Activated naive CD8-positive, alpha-beta T cell treated with anti-CD3 and anti-CD28 coated beads for 36 hours (primary cell): ENCODE measurements around the gene FAAH. TPM values are rescaled to one million over a fixed set of nuclear protein-coding genes. Genes with fewer than 3 reads are reported as not detected.

ENCODE experiments used
- DNase-seq: peaks from one replicate; pipeline ENCODE4 v3.0.0; 2021
- H3K27ac Mint-ChIP-seq: one replicate; pipeline ENCODE4 v1.8.0; 2022; ENCODE audit warnings: mild to moderate bottlenecking, moderate library complexity, mixed read lengths
- H3K27me3 Mint-ChIP-seq: one replicate; pipeline ENCODE4 v1.8.0; 2022; ENCODE audit warnings: mild to moderate bottlenecking, mixed read lengths
- H3K36me3 Mint-ChIP-seq: one replicate; pipeline ENCODE4 v1.8.0; 2021; ENCODE audit warnings: mild to moderate bottlenecking, mixed read lengths
- H3K4me1 Mint-ChIP-seq: one replicate; pipeline ENCODE4 v1.8.0; 2021; ENCODE audit warnings: mixed read lengths
- H3K4me3 Mint-ChIP-seq: one replicate; pipeline ENCODE4 v1.8.0; 2022; ENCODE audit warnings: mild to moderate bottlenecking, moderate library complexity, mixed read lengths
- H3K9me3 Mint-ChIP-seq: one replicate; pipeline ENCODE4 v1.8.0; 2022; ENCODE audit warnings: mixed read lengths
- total RNA-seq, 2 experiments: library from RNA; stranded (reverse); gene quantifications; one replicate each; pipeline ENCODE4 v1.2.3, GENCODE V29; 2021

FAAH gene
- total RNA-seq, 2 experiments from 2014 or later: 2.8 to 3.4 TPM

DNA sequence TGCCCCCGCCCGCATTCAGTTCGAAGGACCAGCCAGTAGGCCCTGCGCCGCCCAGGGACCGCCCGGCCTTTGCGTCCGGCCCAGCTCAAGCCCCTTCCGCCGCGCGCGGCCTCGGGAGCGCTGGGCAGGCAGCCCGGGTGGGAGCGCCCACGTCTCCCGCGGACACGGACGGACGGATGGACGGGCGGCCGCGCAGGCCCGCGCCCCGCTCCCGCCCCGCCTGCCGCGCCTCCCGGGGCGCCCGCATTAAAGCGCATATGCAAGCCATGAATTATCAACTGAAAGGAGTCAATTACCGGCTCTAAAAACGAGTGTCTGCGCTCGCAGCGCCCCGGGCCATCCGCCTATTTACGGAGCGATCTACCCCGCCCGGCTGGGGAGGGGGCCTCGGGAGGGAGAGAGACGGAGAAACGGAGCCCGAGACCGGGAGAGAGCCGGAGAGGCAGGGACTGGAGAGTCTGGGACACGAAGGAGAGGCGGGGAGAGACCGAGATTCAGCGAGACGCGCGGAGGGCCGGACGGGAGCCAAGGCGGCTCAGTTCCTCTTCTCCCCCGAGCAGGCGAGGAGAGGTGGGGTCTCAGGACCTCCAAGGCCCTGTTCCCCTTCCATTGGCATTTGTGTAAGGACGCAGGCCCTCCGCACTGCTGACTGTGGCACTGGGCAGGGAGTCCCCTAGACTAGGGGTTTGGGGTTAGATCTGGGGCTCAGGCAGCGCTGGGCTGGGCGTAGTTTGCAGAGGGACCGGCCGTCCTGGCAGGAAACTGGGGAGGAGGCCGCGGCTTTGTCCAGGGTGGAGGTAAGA lies 54.2 kb downstream of the FAAH start:
- no peak overlapping the region for H3K27ac Mint-ChIP-seq
- no peaks in the 10 kb centered on the region for H3K9me3 Mint-ChIP-seq
- peaks cover 9% of the 10 kb centered on the region for H3K4me1 Mint-ChIP-seq
- no peak overlapping the region for H3K4me3 Mint-ChIP-seq
- no peaks in the 10 kb centered on the region for H3K36me3 Mint-ChIP-seq
- no peak for DNase-seq
- H3K27me3 Mint-ChIP-seq: peaks cover 70% of the 10 kb centered on the region

DNA sequence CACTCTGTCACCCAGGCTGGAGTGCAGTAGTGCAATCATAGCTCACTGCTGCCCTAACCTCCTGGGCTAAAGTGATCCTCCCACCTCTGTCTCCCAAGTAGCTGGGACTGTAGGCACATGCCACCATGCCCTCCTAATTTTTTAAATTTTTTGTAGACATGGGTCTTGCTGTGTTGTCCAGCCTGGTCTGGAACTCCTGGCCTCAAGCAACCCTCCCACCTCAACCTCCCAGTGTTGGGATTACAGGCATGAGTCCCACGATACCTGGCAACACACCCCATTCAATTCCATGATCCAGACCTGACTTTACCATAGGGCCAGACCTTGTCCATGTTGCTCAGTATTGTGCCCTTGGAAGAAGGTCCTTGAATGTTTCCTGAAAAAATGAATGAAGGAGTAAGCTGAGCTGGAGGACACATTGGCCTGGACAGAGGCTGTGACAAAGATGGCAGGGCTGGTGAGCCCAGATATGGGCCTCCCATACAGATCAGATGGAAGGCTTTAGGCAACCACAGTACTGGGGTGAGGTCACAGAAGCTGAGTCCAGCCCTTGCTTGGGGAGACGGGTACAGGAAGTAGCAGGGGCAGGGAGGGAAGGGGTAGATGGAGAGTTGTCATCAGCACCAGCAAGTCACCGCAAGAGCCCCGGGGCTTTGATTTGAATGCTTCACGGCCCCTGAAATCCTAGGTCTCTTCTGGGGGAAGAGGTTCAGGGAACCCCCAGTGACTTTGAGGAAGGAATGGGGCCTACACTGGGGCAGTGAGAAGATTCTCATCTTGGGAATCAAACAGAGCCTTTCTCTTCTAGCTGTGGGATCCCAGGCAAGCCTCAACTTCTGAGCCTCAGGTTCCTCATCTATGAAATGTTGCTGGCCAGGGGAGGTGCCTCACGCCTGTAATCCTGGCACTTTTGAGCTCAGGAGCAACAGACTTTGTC lies 55.4 kb downstream of the FAAH start:
- Mint-ChIP-seq H3K9me3 (no peaks in the 10 kb centered on the region), H3K4me1 (peaks cover 9% of the 10 kb centered on the region), H3K36me3 (no peaks in the 10 kb centered on the region), H3K27me3 (peaks cover 67% of the 10 kb centered on the region), H3K4me3 (no peak overlapping the region), H3K27ac (no peak overlapping the region)
- DNase-seq: no peak

DNA sequence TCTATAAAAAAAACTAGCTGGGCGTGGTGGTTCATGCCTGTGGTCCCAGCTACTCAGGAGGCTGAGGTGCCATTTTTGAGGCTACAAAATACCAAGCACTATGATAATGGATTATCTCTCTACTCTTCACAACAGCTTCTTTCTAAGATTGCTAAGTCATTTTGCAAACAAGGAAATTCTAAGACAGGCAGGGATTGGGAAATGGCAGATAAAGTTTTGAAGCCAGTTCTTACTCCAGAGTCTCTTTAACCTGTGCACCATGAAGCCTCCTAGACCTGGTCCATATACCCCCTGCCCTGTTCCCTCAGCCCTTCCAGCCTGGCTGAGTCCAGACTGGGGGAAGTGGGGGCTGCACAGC lies 56.0 kb downstream of the FAAH start:
- peaks cover 9% of the 10 kb centered on the region for H3K4me1 Mint-ChIP-seq
- peaks cover 69% of the 10 kb centered on the region for H3K27me3 Mint-ChIP-seq
- H3K36me3 Mint-ChIP-seq: no peaks in the 10 kb centered on the region
- no peak overlapping the region for H3K4me3 Mint-ChIP-seq
- DNase-seq: no peak
- no peak overlapping the region for H3K27ac Mint-ChIP-seq
- no peaks in the 10 kb centered on the region for H3K9me3 Mint-ChIP-seq

DNA sequence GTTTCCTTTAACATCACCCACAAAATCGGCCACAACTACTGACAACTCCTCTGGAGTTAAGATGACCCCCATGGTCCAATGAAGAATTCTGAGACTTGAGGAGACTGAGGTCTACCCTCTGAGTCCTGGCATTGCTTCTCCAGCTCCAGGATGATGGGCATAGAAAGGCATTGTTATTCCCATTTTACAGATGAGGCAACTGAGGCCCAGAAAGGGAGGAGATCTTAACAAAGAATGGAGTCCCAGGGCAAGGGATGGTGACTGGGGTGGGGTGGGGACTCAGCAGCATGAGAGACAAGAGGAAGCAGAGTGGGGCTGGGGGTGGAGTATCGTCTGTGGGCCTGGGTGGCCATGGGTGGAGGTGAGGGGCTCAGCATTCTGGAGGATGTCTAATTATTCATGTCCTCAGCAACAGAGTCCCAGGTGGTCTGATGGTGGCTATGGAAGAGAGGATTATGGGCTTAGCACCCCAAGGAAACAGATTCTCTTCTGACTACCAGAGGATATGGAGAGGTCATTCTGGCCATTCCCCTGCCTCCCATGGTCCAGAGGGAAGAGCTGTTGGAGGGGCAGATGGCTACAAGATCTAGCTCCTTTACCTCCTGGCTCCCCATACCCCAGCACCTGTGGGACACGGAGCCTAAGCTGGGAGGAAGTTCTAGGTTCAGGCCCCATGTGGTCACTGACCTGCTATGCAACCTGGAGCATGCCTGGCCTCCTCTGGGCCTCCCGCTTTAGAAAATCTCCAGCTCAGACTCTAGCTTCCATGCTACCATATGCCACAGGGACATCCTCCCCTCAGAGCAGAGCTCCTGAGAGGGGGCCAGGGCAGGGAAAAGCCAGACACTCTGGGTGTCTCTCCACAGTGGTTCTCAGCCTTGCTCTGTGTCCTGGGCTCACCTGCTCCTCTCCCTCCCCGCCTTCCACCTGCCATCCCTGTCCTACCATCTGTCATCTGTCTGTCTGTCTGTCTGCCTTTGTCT lies 58.1 kb downstream of the FAAH start:
- Mint-ChIP-seq H3K4me3 (no peak overlapping the region), H3K4me1 (peaks cover 6% of the 10 kb centered on the region), H3K36me3 (no peaks in the 10 kb centered on the region), H3K27ac (no peak overlapping the region), H3K27me3 (peaks cover 56% of the 10 kb centered on the region), H3K9me3 (no peaks in the 10 kb centered on the region)
- no peak for DNase-seq

DNA sequence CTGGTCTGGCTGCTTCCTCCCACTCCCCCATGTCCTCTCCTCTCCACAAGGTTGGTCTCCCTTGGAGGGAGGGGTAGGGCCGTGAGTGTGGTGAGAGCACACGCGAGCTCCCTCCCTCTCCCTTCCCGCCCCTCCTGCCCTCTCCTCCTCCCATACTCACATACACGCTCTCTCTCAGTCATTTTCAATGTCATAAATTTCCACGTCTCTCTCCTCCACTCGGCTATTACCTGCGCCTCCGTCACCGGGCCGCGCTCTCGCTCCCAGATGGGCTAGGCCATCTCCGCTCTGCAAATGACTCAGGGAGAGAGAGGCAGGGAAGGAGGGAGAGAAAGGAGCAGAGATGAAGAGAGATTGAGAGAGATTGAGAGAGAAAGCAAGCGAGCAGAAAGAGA lies 58.8 kb downstream of the FAAH start:
- Mint-ChIP-seq H3K27ac (no peak overlapping the region), H3K36me3 (no peaks in the 10 kb centered on the region), H3K9me3 (no peaks in the 10 kb centered on the region), H3K4me3 (no peak overlapping the region), H3K27me3 (peaks cover 49% of the 10 kb centered on the region), H3K4me1 (peaks cover 3% of the 10 kb centered on the region)
- no peak for DNase-seq

DNA sequence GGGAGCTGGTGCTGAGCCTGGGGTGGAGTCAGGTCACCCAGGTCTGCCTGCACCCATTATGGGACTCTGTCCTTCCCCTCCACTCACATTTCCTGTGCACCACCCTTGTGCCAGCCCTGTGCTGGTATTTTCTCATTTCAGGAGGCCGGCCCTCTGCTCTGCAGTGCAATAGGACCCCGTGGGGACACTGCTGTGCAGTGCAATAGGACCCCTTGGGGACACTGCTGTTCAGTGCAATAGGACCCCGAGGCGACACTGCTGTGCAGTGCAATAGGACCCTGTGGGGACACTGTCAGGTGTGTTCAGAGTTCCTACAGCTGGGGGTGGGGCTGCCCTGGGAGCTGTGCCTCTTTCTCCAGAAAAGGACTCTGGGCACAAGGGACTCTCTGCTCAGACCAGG lies 59.3 kb downstream of the FAAH start:
- H3K4me1 Mint-ChIP-seq: peaks cover 3% of the 10 kb centered on the region
- DNase-seq: no peak
- H3K27ac Mint-ChIP-seq: no peak overlapping the region
- H3K36me3 Mint-ChIP-seq: no peaks in the 10 kb centered on the region
- H3K27me3 Mint-ChIP-seq: peaks cover 44% of the 10 kb centered on the region
- no peak overlapping the region for H3K4me3 Mint-ChIP-seq
- no peaks in the 10 kb centered on the region for H3K9me3 Mint-ChIP-seq

DNA sequence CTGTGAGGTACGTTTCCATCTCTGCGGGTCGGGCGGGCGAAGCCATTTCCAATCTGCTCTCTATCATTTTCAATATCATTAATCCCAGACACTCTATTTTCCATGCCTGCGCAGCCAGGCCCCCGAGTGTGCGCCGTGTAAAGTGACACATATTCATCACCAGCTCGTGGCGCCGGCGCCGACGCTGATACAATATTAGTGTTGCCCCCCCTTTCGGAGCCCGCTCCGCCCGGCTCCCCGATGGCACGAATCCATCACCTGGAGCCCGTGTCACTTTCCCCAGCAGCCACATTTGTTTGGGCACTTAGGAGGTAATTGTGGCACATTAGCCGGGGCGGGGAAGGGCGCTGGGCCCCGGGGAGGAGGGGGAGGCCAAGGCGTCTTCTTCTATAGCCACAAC lies 61.8 kb downstream of the FAAH start:
- H3K27me3 Mint-ChIP-seq: peaks cover 36% of the 10 kb centered on the region

DNA sequence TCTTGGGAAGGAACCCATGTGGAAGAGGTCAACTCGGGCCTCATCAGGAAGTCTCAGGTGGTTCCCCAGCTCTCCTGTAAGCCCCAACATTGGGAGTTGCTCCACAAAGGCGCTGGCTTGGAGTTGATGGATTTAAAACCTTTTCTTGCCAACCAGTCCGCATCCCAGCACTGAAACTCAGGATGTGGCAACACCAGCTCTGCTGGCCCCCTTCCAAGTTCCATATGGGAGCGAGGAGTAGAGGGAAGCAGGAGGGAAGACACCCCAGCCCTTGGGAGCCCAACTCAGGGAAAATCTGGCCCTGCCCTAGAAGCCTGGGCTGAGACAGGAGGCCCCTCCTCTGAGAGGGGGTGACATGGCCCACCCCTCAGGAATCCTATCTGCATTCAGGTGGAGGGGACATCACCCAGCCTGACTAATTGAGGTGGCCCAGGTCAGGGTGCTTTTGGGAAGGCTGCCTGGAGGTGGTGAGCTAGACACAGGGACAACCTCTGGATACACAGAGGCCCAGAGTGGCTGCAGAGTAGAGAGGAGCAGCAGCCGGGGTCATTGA lies 62.4 kb downstream of the FAAH start:
- peaks cover 33% of the 10 kb centered on the region for H3K27me3 Mint-ChIP-seq

More for the DNA sequence above, 61.8 kb downstream of the FAAH start:
- DNase-seq: no peak
- no peaks in the 10 kb centered on the region for H3K4me1 Mint-ChIP-seq
- no peak overlapping the region for H3K27ac Mint-ChIP-seq
- H3K4me3 Mint-ChIP-seq: no peak overlapping the region
- H3K36me3 Mint-ChIP-seq: no peaks in the 10 kb centered on the region
- H3K9me3 Mint-ChIP-seq: no peaks in the 10 kb centered on the region

DNA sequence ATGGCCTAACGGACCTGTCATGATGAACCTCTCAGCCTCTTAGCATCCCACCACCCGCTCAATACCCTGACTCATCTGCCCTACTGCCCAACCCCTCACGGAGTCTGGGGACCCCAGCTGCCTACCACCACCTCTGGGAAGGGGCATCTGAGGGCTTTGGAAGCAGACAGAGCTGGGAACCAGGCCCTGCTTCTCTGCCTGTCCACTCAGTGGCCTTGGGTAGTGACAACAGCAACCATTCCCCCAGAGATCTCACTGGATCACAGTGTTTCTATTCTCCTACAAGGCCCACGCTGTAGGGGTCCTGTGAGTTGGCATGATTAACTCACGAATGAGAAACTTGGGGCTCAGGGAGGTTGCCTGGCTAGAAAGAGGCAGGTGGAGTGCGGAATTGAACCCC lies 63.1 kb downstream of the FAAH start:
- Mint-ChIP-seq H3K4me1 (no peaks in the 10 kb centered on the region), H3K9me3 (no peaks in the 10 kb centered on the region), H3K27me3 (peaks cover 27% of the 10 kb centered on the region), H3K36me3 (no peaks in the 10 kb centered on the region), H3K27ac (no peak overlapping the region), H3K4me3 (no peak overlapping the region)
- no peak for DNase-seq

More for the DNA sequence above, 62.4 kb downstream of the FAAH start:
- H3K9me3 Mint-ChIP-seq: no peaks in the 10 kb centered on the region
- no peak overlapping the region for H3K27ac Mint-ChIP-seq
- no peak overlapping the region for H3K4me3 Mint-ChIP-seq
- no peak for DNase-seq
- H3K36me3 Mint-ChIP-seq: no peaks in the 10 kb centered on the region
- no peaks in the 10 kb centered on the region for H3K4me1 Mint-ChIP-seq

DNA sequence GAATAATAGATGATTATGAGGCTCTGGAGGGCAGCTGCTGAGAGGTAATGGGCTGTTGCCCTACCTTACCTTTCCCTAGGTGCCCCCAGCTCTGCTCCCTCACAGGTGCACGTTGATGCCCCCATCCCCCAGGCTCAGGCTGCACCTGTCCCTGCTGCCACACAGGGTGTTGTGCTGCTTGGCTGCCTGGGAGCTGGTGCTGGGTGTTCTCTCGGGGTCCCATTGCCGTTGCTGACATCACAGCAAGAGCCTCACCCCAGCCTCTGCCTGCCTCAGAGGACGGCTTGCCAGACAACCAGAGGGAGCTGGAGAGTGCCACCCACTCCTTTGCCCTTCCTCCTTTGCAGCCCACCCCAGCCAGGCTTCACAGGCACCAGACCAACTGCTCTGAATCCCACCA lies 64.1 kb downstream of the FAAH start:
- Mint-ChIP-seq H3K4me1 (no peaks in the 10 kb centered on the region), H3K27ac (no peak overlapping the region), H3K27me3 (peaks cover 26% of the 10 kb centered on the region), H3K36me3 (no peaks in the 10 kb centered on the region), H3K9me3 (no peaks in the 10 kb centered on the region), H3K4me3 (no peak overlapping the region)
- no peak for DNase-seq

DNA sequence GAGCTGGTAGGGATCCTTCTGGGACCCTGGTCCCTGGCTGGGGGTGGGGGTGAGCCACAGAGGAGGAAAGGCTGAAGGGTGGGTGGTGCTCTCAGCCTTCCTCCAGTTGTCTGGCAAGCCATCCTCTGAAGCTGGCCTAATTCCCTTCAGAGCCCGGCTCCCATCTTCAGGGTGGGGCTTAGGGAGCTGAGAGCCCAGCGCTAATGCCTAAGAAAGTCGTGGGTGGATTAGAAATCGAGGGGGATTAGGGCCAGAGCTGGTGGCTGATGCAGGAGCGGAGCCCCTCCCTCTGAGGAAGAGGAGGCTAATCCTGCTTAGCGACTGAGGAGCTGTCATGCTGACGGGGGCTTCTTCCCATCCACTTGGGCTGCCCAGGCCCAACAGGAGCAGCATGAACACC lies 64.7 kb downstream of the FAAH start:
- Mint-ChIP-seq H3K4me1 (no peaks in the 10 kb centered on the region), H3K4me3 (no peak overlapping the region), H3K9me3 (no peaks in the 10 kb centered on the region), H3K27ac (no peak overlapping the region), H3K27me3 (peaks cover 29% of the 10 kb centered on the region), H3K36me3 (no peaks in the 10 kb centered on the region)
- DNase-seq: no peak

DNA sequence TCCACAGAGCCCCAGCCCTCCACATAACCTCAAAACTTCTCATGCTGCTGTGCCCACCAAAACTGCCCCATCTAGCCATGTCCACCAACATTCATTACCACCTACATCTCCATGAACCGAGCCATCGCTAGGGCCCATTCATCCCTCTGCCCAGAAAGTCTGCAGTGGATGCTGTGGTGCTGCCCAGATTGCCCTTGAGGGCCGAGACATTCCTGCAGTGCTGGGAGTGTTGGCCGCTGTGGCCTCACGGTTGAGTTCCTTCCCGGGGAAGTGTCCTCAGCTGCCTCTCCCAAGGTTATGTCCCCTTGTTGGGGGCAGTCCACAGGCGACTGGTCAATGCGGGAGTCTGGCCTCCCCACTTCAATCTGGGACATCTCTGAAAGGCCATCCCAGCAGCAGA lies 65.2 kb downstream of the FAAH start:
- Mint-ChIP-seq H3K4me3 (no peak overlapping the region), H3K27me3 (peaks cover 33% of the 10 kb centered on the region), H3K4me1 (no peaks in the 10 kb centered on the region), H3K27ac (no peak overlapping the region), H3K36me3 (no peaks in the 10 kb centered on the region), H3K9me3 (no peaks in the 10 kb centered on the region)
- no peak for DNase-seq

DNA sequence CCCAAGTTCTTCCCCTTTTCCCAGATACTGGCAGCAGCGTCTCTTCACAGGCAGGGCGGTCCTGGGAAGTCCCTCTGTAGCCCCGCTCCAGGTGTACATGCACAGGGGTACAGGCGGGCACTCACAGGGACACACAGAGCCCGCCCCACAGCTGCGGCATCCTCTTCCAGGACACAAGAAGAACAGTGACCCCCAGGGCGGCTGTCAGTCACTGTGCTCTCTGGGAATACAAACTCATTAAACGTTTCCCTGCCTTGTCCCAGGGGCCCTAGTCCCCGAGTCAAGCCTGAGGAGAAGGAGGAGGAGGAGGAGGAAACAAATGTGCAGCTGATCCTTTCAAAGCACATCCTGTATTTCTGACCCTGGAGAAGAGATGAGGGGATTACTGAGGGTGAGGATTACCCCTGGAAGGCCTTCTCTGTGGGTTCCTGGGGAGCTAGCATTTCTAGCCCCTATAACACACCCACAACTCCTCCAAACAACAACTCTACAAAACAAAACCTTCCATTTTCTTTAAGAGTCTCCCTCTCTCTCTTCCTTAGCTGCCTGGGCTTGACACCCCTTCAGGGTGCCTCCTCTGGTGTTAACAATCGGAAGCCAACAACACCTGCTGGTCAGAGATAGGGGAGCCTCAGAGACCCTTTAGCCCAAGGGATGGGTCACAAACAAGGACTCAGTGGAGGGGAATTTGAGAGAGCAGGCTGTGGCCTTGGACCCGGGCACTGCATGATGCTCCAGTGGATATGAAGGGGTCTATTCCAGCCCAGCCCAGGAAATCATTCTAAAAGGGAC lies 67.1 kb downstream of the FAAH start:
- peaks cover 4% of the 10 kb centered on the region for H3K4me1 Mint-ChIP-seq
- H3K27ac Mint-ChIP-seq: no peak overlapping the region
- no peaks in the 10 kb centered on the region for H3K36me3 Mint-ChIP-seq
- no peak for DNase-seq
- H3K27me3 Mint-ChIP-seq: peaks cover 39% of the 10 kb centered on the region
- no peak overlapping the region for H3K4me3 Mint-ChIP-seq
- H3K9me3 Mint-ChIP-seq: no peaks in the 10 kb centered on the region
